Liver (tissue), 9 donors: ENCODE data around the gene TLL2. TPM values are rescaled to one million over a fixed set of nuclear protein-coding genes. Genes with fewer than 3 reads are reported as not detected.
A peak's percentile ranks its signal among the peaks of the same experiment; 100 is the strongest.

Source experiments
- DNase-seq: peaks from one replicate; pipeline ENCODE4 v3.0.0-alpha.2; 2017; ENCODE audit warnings: low spot score
- H3K27ac ChIP-seq, 2 donors: one replicate each; pipeline ENCODE4 v1.7.0; 2013; ENCODE audit warnings: inconsistent platforms in 2 of 2, low read length in 2 of 2, control low read depth in 1 of 2, low read depth in 1 of 2, mild to moderate bottlenecking in 1 of 2
- H3K27me3 ChIP-seq, 4 donors: one replicate each; pipeline versions ENCODE4 v1.6.1 to v1.7.0; 2013; ENCODE audit warnings: low read length in 3 of 4, inconsistent platforms in 1 of 4, mild to moderate bottlenecking in 1 of 4, moderate library complexity in 1 of 4; ENCODE audit not compliant: control insufficient read depth in 4 of 4, insufficient read depth in 4 of 4
- H3K36me3 ChIP-seq, 4 donors: one replicate each; pipeline versions ENCODE4 v1.6.1 to v1.7.0; 2013; ENCODE audit warnings: low read length in 3 of 4, mild to moderate bottlenecking in 3 of 4, low read depth in 1 of 4, moderate library complexity in 1 of 4; ENCODE audit not compliant: control insufficient read depth in 4 of 4, insufficient read depth in 3 of 4
- H3K4me1 ChIP-seq, 4 donors: one replicate each; pipeline versions ENCODE4 v1.6.1 to v1.7.0; 2013; ENCODE audit warnings: low read length in 3 of 4, mild to moderate bottlenecking in 3 of 4, moderate library complexity in 1 of 4; ENCODE audit not compliant: control insufficient read depth in 4 of 4, insufficient read depth in 4 of 4
- H3K4me3 ChIP-seq, 3 donors: one replicate each; pipeline versions ENCODE4 v1.6.1 to v1.7.0; 2013; ENCODE audit warnings: low read length in 3 of 3, control low read depth in 1 of 3, low read depth in 1 of 3, mild to moderate bottlenecking in 1 of 3
- H3K9ac ChIP-seq, 2 donors: one replicate each; pipeline ENCODE4 v1.7.0; 2013; ENCODE audit warnings: low read length in 2 of 2, mild to moderate bottlenecking in 2 of 2, moderate library complexity in 2 of 2, control low read depth in 1 of 2, low read depth in 1 of 2
- H3K9me3 ChIP-seq, 4 donors: one replicate each; pipeline versions ENCODE4 v1.6.1 to v1.7.0; 2013; ENCODE audit warnings: low read length in 3 of 4; ENCODE audit not compliant: control insufficient read depth in 4 of 4
- EGR1 ChIP-seq, 2 donors: IDR thresholded peaks; 2 replicates each; pipeline ENCODE4 v1.6.1; 2016 to 2018; ENCODE audit warnings: antibody characterized with exemption in 2 of 2, low read depth in 2 of 2
- FOXA1 ChIP-seq: IDR thresholded peaks from 2 replicates; pipeline ENCODE4 v1.6.1; 2016; ENCODE audit warnings: antibody characterized with exemption
- FOXA2 ChIP-seq: IDR thresholded peaks from 2 replicates; pipeline ENCODE4 v1.6.1; 2016; ENCODE audit warnings: antibody characterized with exemption
- GABPA ChIP-seq, 2 donors: IDR thresholded peaks in 1 of 2; conservative IDR thresholded peaks in 1 of 2; 2 replicates each; pipeline ENCODE4 v1.6.1; 2016; ENCODE audit warnings: antibody characterized with exemption in 2 of 2, mild to moderate bottlenecking in 1 of 2, moderate library complexity in 1 of 2
- HNF4A ChIP-seq, 2 donors: conservative IDR thresholded peaks; 2 replicates each; pipeline ENCODE4 v1.6.1; 2016; ENCODE audit warnings: antibody characterized with exemption in 2 of 2, mild to moderate bottlenecking in 2 of 2
- HNF4G ChIP-seq: IDR thresholded peaks from 2 replicates; pipeline ENCODE4 v1.6.1; 2016; ENCODE audit warnings: antibody characterized with exemption
- NR2F2 ChIP-seq: IDR thresholded peaks from 2 replicates; pipeline ENCODE4 v1.6.1; 2016; ENCODE audit warnings: antibody characterized with exemption
- RAD21 ChIP-seq, 2 donors: IDR thresholded peaks; 2 replicates each; pipeline ENCODE4 v1.6.1; 2016; ENCODE audit warnings: antibody characterized with exemption in 2 of 2, mild to moderate bottlenecking in 2 of 2
- RXRA ChIP-seq, 2 donors: IDR thresholded peaks; 2 replicates each; pipeline ENCODE4 v1.6.1; 2017 to 2018; ENCODE audit warnings: antibody characterized with exemption in 2 of 2, mild to moderate bottlenecking in 1 of 2
- SP1 ChIP-seq: IDR thresholded peaks from 2 replicates; pipeline ENCODE4 v1.6.1; 2018; ENCODE audit warnings: antibody characterized with exemption, mild to moderate bottlenecking
- TAF1 ChIP-seq: conservative IDR thresholded peaks from 2 replicates; pipeline ENCODE4 v1.6.1; 2016; ENCODE audit warnings: antibody characterized with exemption, mild to moderate bottlenecking
- YY1 ChIP-seq: IDR thresholded peaks from 2 replicates; pipeline ENCODE4 v1.6.1; 2016; ENCODE audit warnings: antibody characterized with exemption, mild to moderate bottlenecking
- WGBS: extraction: QIAGEN DNeasy Blood & Tissue Kit; methylation state at CpG from one replicate; pipeline ENCODE4 v1.1.7; 2013; 5-methylcytosine and 5-hydroxymethylcytosine counted together
- polyA plus RNA-seq, 2 donors: library from polyadenylated mRNA; stranded (reverse) in 1 of 2; unstranded in 1 of 2; fragments of 200-250 nt in 1 of 2; fragments of >200 nt in 1 of 2; fragmentation: Nextera tagmentation in 1 of 2; extraction: Ambion mirVana in 1 of 2; gene quantifications; one replicate each; pipeline versions ENCODE4 v1.2.1 to v1.2.3, GENCODE V29; 2013 to 2015
- total RNA-seq, 2 donors: library from RNA; depleted of rRNA; stranded (reverse); fragments of >200 nt; gene quantifications; one replicate each; pipeline ENCODE4 v1.2.3, GENCODE V29; 2014
- TF ChIP-seq, protein P1 (sequence below): fragments of 150-350 bp; IDR thresholded peaks from 2 replicates; pipeline ENCODE4 v1.5.1; 2017; ENCODE audit warnings: improper control_type of control experiment, low read depth, low read length; ENCODE audit not compliant: missing input control
- TF ChIP-seq, protein P2 (sequence below): IDR thresholded peaks from 2 replicates; pipeline ENCODE4 v1.6.1; 2016; ENCODE audit warnings: antibody characterized with exemption
- TF ChIP-seq, protein P3 (sequence below): IDR thresholded peaks from 2 replicates; pipeline ENCODE4 v1.6.1; 2016; ENCODE audit warnings: antibody characterized with exemption
- TF ChIP-seq, protein P4 (sequence below): IDR thresholded peaks from 2 replicates; pipeline ENCODE4 v1.6.1; 2016; ENCODE audit warnings: antibody characterized with exemption
- donor health status: healthy.
- donor health status: healthy.
- donor health status: healthy.
- donor health status: healthy.
- donor health status: healthy.

Gene TLL2
- total and polyA plus RNA-seq, 4 donors: 0.06 to 0.19 (median 0.08) TPM; not detected in 1

DNA sequence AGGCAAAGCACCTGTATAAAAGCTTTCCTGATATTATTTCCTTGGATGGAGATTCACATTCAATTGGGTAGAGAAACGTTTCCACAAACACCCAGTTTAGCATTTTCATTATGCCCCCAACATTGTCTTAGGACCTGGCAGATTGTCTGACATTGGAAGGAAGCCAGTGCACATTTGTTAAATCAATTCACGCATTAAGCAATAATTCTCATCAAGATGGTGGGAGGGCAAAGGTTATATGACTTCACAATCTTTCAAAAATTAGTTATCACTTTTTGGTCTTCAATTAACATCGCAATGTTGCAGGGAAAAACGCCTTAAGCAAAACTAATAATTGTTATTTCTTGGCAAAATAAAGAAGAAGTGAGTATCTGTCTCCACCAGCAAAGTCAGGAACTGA is 171.3 kb downstream of the TLL2 start:
- TF ChIP-seq FOXA1 (no peak), NR2F2 (no peak), YY1 (peak; percentile 71), TAF1 (no peak), EGR1 (IDR thresholded peaks at IDR 0.05; ENCODE audit: low read depth in 2 of 2) (no peak), RAD21 (IDR thresholded peaks at IDR 0.05) (no peak), GABPA (IDR thresholded peaks at IDR 0.05 in 1 of 2, conservative IDR thresholded peaks at IDR 0.05 in 1 of 2) (no peak), HNF4G (no peak), SP1 (no peak), RXRA (IDR thresholded peaks at IDR 0.05) (no peak), HNF4A (conservative IDR thresholded peaks at IDR 0.05) (peak; percentile 35 to 62), FOXA2 (no peak)
- TF ChIP-seq, protein P1, sequence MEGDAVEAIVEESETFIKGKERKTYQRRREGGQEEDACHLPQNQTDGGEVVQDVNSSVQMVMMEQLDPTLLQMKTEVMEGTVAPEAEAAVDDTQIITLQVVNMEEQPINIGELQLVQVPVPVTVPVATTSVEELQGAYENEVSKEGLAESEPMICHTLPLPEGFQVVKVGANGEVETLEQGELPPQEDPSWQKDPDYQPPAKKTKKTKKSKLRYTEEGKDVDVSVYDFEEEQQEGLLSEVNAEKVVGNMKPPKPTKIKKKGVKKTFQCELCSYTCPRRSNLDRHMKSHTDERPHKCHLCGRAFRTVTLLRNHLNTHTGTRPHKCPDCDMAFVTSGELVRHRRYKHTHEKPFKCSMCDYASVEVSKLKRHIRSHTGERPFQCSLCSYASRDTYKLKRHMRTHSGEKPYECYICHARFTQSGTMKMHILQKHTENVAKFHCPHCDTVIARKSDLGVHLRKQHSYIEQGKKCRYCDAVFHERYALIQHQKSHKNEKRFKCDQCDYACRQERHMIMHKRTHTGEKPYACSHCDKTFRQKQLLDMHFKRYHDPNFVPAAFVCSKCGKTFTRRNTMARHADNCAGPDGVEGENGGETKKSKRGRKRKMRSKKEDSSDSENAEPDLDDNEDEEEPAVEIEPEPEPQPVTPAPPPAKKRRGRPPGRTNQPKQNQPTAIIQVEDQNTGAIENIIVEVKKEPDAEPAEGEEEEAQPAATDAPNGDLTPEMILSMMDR: no peak
- TF ChIP-seq, protein P2, sequence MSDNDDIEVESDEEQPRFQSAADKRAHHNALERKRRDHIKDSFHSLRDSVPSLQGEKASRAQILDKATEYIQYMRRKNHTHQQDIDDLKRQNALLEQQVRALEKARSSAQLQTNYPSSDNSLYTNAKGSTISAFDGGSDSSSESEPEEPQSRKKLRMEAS: no peak
- TF ChIP-seq, protein P3, sequence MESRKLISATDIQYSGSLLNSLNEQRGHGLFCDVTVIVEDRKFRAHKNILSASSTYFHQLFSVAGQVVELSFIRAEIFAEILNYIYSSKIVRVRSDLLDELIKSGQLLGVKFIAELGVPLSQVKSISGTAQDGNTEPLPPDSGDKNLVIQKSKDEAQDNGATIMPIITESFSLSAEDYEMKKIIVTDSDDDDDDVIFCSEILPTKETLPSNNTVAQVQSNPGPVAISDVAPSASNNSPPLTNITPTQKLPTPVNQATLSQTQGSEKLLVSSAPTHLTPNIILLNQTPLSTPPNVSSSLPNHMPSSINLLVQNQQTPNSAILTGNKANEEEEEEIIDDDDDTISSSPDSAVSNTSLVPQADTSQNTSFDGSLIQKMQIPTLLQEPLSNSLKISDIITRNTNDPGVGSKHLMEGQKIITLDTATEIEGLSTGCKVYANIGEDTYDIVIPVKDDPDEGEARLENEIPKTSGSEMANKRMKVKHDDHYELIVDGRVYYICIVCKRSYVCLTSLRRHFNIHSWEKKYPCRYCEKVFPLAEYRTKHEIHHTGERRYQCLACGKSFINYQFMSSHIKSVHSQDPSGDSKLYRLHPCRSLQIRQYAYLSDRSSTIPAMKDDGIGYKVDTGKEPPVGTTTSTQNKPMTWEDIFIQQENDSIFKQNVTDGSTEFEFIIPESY: no peak

DNA sequence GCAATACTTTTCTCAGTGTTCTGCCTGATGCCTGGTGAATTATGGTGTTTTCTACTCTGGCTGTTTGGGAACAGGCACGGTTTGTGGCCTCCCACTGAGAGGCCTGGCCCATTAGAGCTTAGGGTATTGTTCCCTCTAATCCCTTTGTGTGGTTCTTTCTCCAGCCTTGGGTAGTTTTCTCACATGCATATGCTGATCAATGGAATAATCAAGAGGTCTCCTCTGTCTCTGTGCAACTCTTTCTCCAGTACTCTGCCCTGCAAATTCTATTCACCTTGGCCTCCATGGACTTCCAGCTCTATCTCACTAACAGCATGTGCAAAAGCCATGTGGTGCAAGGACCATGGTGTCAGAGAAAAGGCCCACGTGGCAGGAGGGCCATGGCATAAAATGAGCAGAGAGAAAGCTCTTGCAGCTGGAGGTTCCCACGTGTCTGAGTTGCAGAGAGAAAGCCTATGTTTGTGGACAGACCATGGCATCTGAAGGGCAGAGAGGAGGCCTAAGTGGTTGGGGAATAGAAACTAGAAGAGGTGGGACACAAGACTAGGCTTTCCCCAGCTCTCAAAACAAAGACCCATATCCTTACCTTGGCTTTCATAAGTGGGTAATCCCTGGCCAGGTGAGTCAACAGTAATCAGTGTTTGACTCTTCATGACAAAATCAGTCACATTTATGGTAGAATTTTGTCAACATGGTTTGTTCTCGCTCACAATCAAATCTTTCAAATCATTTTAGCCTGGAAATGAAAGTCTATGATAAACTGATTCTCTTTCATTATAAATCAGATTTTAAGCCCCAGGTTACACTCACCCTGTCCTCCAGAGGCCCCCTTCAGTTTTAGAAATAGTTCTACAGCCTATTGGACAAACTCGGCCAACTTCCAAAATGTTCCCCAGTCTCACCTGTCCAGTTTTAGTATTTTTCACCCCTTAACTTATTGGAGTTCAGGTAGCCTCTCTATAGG is 172.2 kb downstream of the TLL2 start:
- DNase-seq: no peak
- H3K9me3 ChIP-seq: peaks cover 0 to 3% (median 0%) of the 10 kb centered on the region in 4 donors
- H3K9ac ChIP-seq: no peak overlapping the region
- H3K27ac ChIP-seq: no peak overlapping the region
- H3K4me1 ChIP-seq: peaks cover 0 to 16% (median 9%) of the 10 kb centered on the region in 4 donors
- WGBS: 83% methylated on average over 5 of the region's 5 CpGs
- H3K27me3 ChIP-seq: no peaks in the 10 kb centered on the region
- TF ChIP-seq YY1 (no peak), RXRA (IDR thresholded peaks at IDR 0.05) (no peak), RAD21 (IDR thresholded peaks at IDR 0.05) (no peak), GABPA (IDR thresholded peaks at IDR 0.05 in 1 of 2, conservative IDR thresholded peaks at IDR 0.05 in 1 of 2) (no peak), HNF4A (conservative IDR thresholded peaks at IDR 0.05) (no peak)
- TF ChIP-seq, protein P4, sequence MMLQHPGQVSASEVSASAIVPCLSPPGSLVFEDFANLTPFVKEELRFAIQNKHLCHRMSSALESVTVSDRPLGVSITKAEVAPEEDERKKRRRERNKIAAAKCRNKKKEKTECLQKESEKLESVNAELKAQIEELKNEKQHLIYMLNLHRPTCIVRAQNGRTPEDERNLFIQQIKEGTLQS: no peak
- TF ChIP-seq, protein P1: no peak
- TF ChIP-seq, protein P2: no peak
- H3K4me3 ChIP-seq: no peak overlapping the region
- H3K36me3 ChIP-seq: no peaks in the 10 kb centered on the region

More for the DNA sequence above, 171.3 kb downstream of the TLL2 start:
- H3K36me3 ChIP-seq: no peaks in the 10 kb centered on the region
- H3K9ac ChIP-seq: no peak overlapping the region
- WGBS: 44% methylated on average over 4 of the region's 4 CpGs
- H3K4me3 ChIP-seq: no peak overlapping the region
- DNase-seq: no peak
- H3K27ac ChIP-seq: no peak overlapping the region
- peaks cover 0 to 16% (median 9%) of the 10 kb centered on the region in 4 donors for H3K4me1 ChIP-seq
- no peaks in the 10 kb centered on the region for H3K27me3 ChIP-seq
- H3K9me3 ChIP-seq: peaks cover 0 to 3% (median 0%) of the 10 kb centered on the region in 4 donors
